ENCODE results near the gene OXER1.

DNA sequence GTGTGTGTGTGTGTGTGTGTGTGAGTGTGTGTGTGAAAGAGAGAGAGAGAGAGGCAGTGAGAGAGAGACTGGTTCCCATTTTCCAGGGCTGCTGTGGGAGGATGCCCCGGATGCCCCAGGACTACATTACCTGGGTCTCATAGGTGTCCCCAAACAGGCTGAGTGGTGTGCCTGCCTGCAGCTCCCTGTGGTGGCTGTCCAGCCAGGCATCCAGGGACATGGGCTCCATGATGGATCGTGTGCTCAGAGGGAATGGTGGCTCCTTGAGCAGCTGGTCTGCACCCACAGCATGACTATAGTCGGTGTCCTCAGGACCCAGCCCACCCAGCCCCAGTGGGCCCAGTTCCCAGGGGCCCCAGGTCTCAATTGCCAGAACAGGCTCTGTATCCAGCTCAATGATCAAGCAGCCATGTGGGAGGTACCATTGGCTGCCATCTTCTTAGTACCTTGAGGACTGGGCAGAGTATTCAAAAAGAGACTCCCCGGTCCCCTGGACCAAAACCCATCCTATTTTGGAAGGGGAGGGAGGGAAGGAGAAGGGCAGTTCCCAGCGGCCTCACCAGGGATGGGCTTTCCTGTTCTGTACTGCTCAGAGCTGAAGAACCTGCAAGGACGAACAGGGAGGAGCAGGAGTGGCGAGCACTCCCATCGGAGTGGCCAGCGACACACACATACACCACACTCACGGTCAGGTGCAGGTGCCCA lies 5.8 kb upstream of the OXER1 start:
- TF ChIP-seq, protein P1, sequence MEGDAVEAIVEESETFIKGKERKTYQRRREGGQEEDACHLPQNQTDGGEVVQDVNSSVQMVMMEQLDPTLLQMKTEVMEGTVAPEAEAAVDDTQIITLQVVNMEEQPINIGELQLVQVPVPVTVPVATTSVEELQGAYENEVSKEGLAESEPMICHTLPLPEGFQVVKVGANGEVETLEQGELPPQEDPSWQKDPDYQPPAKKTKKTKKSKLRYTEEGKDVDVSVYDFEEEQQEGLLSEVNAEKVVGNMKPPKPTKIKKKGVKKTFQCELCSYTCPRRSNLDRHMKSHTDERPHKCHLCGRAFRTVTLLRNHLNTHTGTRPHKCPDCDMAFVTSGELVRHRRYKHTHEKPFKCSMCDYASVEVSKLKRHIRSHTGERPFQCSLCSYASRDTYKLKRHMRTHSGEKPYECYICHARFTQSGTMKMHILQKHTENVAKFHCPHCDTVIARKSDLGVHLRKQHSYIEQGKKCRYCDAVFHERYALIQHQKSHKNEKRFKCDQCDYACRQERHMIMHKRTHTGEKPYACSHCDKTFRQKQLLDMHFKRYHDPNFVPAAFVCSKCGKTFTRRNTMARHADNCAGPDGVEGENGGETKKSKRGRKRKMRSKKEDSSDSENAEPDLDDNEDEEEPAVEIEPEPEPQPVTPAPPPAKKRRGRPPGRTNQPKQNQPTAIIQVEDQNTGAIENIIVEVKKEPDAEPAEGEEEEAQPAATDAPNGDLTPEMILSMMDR (IDR thresholded peaks at IDR 0.05; ENCODE audit: low read depth, low read length), result no peak
- no peak for TF ChIP-seq POLR2A (IDR thresholded peaks at IDR 0.05; ENCODE audit: extremely low read depth, insufficient read length)

Measured in NB4 (cell line).